Common myeloid progenitor, CD34-positive (primary cell): ENCODE data around the gene NAGK.

Source experiments
- CTCF ChIA-PET: fragments of 350-600 bp; sonication (Branson Sonifier 250); formaldehyde crosslinking; loops from one replicate; lab custom pipeline; 2021; ENCODE audit warnings: antibody characterized with exemption; lab: Charles Lee
- POLR2A ChIA-PET: fragments of 350-600 bp; sonication (Branson Sonifier 250); formaldehyde crosslinking; loops from one replicate; lab custom pipeline; 2021; ENCODE audit warnings: antibody characterized with exemption; lab: Charles Lee
- DNase-seq, 3 donors: peaks; one replicate each; pipeline versions ENCODE4 v3.0.0 to v3.0.0-alpha.2; 2013
- H3K27ac ChIP-seq, 2 experiments: 1 replicate in 1 of 2; 2 replicates in 1 of 2; pipeline ENCODE4 v1.7.0; 2013; ENCODE audit warnings: inconsistent platforms in 2 of 2, low read length in 2 of 2, mild to moderate bottlenecking in 2 of 2, low read depth in 1 of 2, moderate library complexity in 1 of 2; ENCODE audit not compliant: severe bottlenecking in 2 of 2, insufficient read depth in 1 of 2, poor library complexity in 1 of 2
- H3K27me3 ChIP-seq, 5 experiments: replicated peaks in 2 of 5; 1 replicate in 3 of 5; 2 replicates in 2 of 5; pipeline versions ENCODE4 v1.6.1 to v1.7.0; 2013; ENCODE audit warnings: low read length in 4 of 5, mild to moderate bottlenecking in 2 of 5, moderate library complexity in 2 of 5, inconsistent platforms in 1 of 5; ENCODE audit not compliant: insufficient read depth in 5 of 5, control insufficient read depth in 4 of 5
- H3K36me3 ChIP-seq, 4 experiments: 1 replicate in 2 of 4; 2 replicates in 2 of 4; pipeline versions ENCODE4 v1.6.1 to v1.7.0; 2013; ENCODE audit warnings: low read length in 3 of 4, control low read depth in 1 of 4, mild to moderate bottlenecking in 1 of 4; ENCODE audit not compliant: control insufficient read depth in 4 of 4, insufficient read depth in 4 of 4
- H3K4me1 ChIP-seq, 4 experiments: 1 replicate in 3 of 4; 2 replicates in 1 of 4; pipeline versions ENCODE4 v1.6.1 to v1.7.1; 2013; ENCODE audit warnings: low read length in 3 of 4, mild to moderate bottlenecking in 3 of 4, control low read depth in 1 of 4, inconsistent platforms in 1 of 4, moderate library complexity in 1 of 4; ENCODE audit not compliant: control insufficient read depth in 4 of 4, insufficient read depth in 4 of 4; ENCODE audit errors: control extremely low read depth in 1 of 4
- H3K4me3 ChIP-seq, 7 experiments: 1 replicate in 4 of 7; 2 replicates in 3 of 7; pipeline versions ENCODE4 v1.5.1 to v1.7.0; 2013; ENCODE audit warnings: mild to moderate bottlenecking in 7 of 7, low read length in 6 of 7, moderate library complexity in 6 of 7, inconsistent platforms in 2 of 7, low read depth in 2 of 7, control low read depth in 1 of 7; ENCODE audit not compliant: insufficient read depth in 4 of 7, control insufficient read depth in 1 of 7; ENCODE audit errors: extremely low read depth in 1 of 7
- H3K9me3 ChIP-seq, 5 experiments: 1 replicate in 4 of 5; 2 replicates in 1 of 5; pipeline versions ENCODE4 v1.6.1 to v1.7.1; 2013; ENCODE audit warnings: low read length in 4 of 5, mild to moderate bottlenecking in 2 of 5, inconsistent platforms in 1 of 5, low read depth in 1 of 5, moderate library complexity in 1 of 5; ENCODE audit not compliant: control insufficient read depth in 4 of 5, insufficient read depth in 2 of 5; ENCODE audit errors: control extremely low read depth in 1 of 5
- WGBS: methylation state at CpG from one replicate; pipeline ENCODE4 v1.1.5; 2013; ENCODE audit not compliant: insufficient coverage; 5-methylcytosine and 5-hydroxymethylcytosine counted together

The NAGK gene

DNA sequence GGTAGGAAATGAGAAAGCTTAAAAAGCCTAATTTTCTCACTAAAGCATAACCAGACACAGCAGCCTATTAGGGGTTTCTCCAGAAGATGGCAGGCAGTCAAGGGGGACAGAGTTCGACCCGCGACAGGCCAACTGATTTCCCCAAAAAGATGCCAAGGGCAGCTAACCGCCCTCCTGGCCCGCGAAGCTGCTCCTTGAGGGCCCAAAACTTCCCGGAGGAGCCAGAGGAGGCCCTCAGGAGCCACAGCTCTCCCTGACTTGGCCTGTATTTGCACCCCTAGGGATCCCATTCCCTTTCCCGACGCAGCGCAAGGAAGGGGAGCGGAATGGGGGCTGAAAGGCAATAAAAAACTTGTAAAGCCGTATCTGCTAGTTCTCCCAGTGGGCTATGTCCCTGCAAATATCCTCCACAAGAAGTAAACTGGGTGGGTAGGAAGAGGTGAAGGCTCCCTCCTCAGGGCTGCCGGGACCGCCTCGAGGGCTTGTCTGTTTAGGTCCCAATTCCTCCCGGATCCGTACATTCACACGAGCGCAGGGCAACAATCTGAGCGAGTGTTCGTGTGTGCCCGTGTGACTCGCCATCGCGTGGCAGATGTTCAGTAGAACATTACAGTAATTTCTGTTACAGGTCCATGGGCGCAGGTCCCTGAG, 756 bp upstream of the NAGK start:
- Histone ChIP-seq H3K27ac (peak overlapping the region; percentile 89), H3K27me3 (no peaks in the 10 kb centered on the region), H3K36me3 (peaks cover 0 to 7% (median 0%) of the 10 kb centered on the region in 4 experiments), H3K4me1 (peaks cover 27 to 80% (median 65%) of the 10 kb centered on the region in 4 experiments), H3K4me3 (peak overlapping the region; percentile 69 to 95 (median 89)), H3K9me3 (no peaks in the 10 kb centered on the region)
- DNase-seq, result peak in 2 of 3 donors; percentile 30 to 60
- ChIA-PET POLR2A (interaction anchor here (0.5 to 4.3 kb wide), 7 partner anchors 14 to 86 kb away, joined by 3 to 19 read pairs (median 4); partner anchors contain the start of genes MCEE and MPHOSPH10), CTCF (interaction anchor here (0.6 to 5.5 kb wide), 14 partner anchors 9 to 88 kb away, joined by 3 to 42 read pairs (median 4); partner anchors contain the start of genes MCEE and MPHOSPH10)
- WGBS, result 1% methylated on average over 19 of the region's 26 CpGs

DNA sequence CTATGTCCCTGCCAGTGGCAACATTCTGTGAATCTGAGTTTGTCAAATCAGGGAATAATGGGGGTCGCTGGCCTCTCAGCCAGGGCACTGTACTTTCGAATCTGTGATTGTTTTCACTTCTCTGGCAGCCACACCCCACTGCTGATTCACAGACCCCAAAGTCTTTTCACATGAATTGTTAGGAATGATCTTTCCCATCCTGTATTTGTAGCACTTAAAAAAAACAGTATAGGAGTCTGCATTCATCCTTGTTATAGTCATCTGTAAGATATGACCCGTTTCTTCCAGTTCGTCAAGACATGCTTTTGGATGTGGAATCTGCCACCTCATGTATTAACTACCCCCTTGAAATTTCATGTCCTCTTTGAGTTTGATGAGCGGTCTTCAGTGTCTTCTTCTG, 928 bp downstream of the NAGK start:
- H3K36me3 ChIP-seq, result peaks cover 4 to 23% (median 10%) of the 10 kb centered on the region in 4 experiments
- no peak for DNase-seq

DNA sequence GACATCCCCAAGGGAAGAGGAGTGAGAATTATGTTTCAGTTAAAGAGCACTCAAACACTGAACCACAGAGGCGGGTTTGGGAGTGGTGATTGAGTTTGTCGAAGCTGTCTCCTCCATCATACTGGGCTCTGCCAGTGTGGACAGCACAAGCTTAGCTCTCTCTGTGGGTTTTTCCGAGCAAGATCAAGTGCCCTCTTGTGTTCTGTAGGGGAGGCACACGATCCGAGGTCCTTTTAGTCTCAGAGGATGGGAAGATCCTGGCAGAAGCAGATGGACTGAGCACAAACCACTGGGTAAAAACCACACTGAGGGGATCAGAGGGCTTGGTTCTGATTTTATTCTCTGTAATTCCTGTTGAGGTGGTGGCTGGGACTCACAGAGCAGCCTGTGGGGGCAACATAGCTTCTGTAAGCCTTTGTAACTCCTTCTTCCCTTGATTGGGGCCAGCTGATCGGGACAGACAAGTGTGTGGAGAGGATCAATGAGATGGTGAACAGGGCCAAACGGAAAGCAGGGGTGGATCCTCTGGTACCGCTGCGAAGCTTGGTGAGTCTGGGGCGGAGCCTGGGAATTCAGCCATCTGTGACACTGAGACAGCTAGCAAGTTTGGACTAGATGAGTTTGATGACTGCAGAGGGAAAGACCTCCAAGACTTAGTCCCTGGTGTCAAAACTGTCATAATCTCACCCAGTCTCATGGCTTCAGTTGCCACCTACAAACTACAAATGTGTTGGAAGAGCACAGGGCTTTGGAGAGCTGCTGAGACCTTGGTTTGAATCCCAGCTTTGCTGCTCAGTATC, 2.0 kb downstream of the NAGK start:
- Histone ChIP-seq H3K36me3 (peaks cover 6 to 33% (median 15%) of the 10 kb centered on the region in 4 experiments), H3K27ac (peak overlapping the region in 1 of 2 experiments; percentile 79), H3K27me3 (no peaks in the 10 kb centered on the region), H3K9me3 (no peaks in the 10 kb centered on the region), H3K4me3 (peak overlapping the region in 1 of 7 experiments; percentile 69), H3K4me1 (peaks cover 26 to 72% (median 57%) of the 10 kb centered on the region in 4 experiments)
- DNase-seq, result peak in 2 of 3 donors; percentile 35 to 39
- CTCF ChIA-PET, result interaction anchor here (0.6 to 5.5 kb wide), 16 partner anchors 10 to 86 kb away, joined by 3 to 42 read pairs (median 5); partner anchors contain the start of genes MCEE, MPHOSPH10 and TEX261
- POLR2A ChIA-PET, result interaction anchor here (4.3 kb wide), 1 partner anchor 60 kb away, joined by 19 read pairs; the partner anchor contains the start of genes MCEE and MPHOSPH10
- WGBS, result 71% methylated on average over 7 of the region's 10 CpGs

More for the DNA sequence above, 928 bp downstream of the NAGK start:
- Histone ChIP-seq H3K27me3 (no peaks in the 10 kb centered on the region), H3K4me3 (peak overlapping the region; percentile 69 to 95 (median 89)), H3K27ac (peak overlapping the region; percentile 6 to 89), H3K9me3 (no peaks in the 10 kb centered on the region), H3K4me1 (peaks cover 32 to 82% (median 64%) of the 10 kb centered on the region in 4 experiments)
- ChIA-PET CTCF (interaction anchor here (1.3 to 5.5 kb wide), 7 partner anchors 31 to 86 kb away, joined by 3 to 42 read pairs (median 5); partner anchors contain the start of genes MCEE and MPHOSPH10), POLR2A (interaction anchor here (4.3 kb wide), 1 partner anchor 61 kb away, joined by 19 read pairs; the partner anchor contains the start of genes MCEE and MPHOSPH10)
- WGBS, result 80% methylated on average over 2 of the region's 5 CpGs

DNA sequence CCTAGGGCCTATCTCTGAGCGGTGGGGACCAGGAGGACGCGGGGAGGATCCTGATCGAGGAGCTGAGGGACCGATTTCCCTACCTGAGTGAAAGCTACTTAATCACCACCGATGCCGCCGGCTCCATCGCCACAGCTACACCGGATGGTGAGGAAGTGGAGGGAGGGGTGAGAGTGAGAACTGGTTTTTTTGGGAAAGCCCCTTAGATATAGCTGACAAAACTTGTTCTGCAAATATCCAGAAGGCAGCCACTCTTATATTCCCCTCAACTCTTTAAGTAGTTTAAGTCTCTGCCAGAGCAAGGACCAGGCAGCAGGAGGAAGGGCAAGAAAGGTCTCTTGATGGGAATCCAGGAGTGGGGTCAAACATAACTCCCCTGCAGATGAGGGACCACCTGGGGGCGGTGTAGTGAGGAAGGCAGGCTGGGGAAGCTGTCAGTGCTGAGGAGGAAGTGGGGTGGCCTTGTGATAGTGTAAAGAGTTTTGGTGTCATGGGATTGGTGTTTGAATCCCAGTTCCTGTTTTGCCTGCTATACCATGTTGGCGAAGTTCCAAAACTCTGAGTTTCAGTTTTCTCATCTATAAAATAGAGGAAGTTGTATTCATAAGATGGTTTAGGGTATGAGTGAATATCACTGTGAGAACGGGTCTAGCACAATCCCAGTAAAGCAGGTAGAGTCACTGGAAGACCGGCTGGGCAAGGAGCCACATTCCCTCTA, 3.4 kb downstream of the NAGK start:
- H3K27me3 ChIP-seq, result no peaks in the 10 kb centered on the region
- ChIA-PET POLR2A (interaction anchor here (0.7 to 0.9 kb wide), 2 partner anchors 43 to 58 kb away, joined by 3 read pairs; partner anchors contain the start of genes MCEE and MPHOSPH10), CTCF (interaction anchor here (0.6 to 5.5 kb wide), 11 partner anchors 8 to 793 kb away, joined by 3 to 42 read pairs (median 5); partner anchors contain the start of genes MCEE and MPHOSPH10)
- peak overlapping the region; percentile 41 to 79 for H3K27ac ChIP-seq
- H3K9me3 ChIP-seq, result no peaks in the 10 kb centered on the region
- 2% methylated on average over 10 of the region's 14 CpGs for WGBS
- peak; percentile 95 to 98 (median 96) for DNase-seq
- H3K36me3 ChIP-seq, result peaks cover 6 to 45% (median 28%) of the 10 kb centered on the region in 4 experiments
- H3K4me3 ChIP-seq, result peak overlapping the region in 5 of 7 experiments; percentile 17 to 69 (median 60)
- peaks cover 26 to 68% (median 56%) of the 10 kb centered on the region in 4 experiments for H3K4me1 ChIP-seq

DNA sequence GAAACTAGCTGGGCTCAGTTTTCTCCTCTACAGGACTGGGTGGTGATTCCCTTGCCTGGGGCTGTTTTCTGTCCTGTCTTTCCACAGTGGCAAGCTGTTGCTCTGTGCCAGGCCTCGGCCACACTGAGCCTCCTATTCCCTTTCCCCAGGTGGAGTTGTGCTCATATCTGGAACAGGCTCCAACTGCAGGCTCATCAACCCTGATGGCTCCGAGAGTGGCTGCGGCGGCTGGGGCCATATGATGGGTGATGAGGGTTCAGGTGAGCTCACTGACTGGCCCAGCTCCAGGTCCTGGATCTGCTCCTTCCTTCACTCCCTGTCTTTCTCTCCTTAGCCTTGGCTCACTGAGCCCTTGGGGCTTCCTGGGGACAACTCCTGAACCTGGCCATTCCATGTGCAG, 4.0 kb downstream of the NAGK start:
- ChIA-PET POLR2A (interaction anchor here (0.7 kb wide), 1 partner anchor 42 kb away, joined by 3 read pairs; no protein-coding TSS in a partner anchor), CTCF (interaction anchor here (1.4 to 5.5 kb wide), 5 partner anchors 8 to 57 kb away, joined by 4 to 42 read pairs (median 8); partner anchors contain the start of genes MCEE and MPHOSPH10)
- no peak for DNase-seq
- WGBS, result 100% methylated on average over 3 of the region's 4 CpGs
- Histone ChIP-seq H3K4me1 (peaks cover 26 to 61% (median 54%) of the 10 kb centered on the region in 4 experiments), H3K9me3 (no peaks in the 10 kb centered on the region), H3K27ac (peak overlapping the region; percentile 41 to 79), H3K27me3 (no peaks in the 10 kb centered on the region), H3K4me3 (peak overlapping the region in 5 of 7 experiments; percentile 17 to 69 (median 60)), H3K36me3 (peaks cover 6 to 50% (median 34%) of the 10 kb centered on the region in 4 experiments)

DNA sequence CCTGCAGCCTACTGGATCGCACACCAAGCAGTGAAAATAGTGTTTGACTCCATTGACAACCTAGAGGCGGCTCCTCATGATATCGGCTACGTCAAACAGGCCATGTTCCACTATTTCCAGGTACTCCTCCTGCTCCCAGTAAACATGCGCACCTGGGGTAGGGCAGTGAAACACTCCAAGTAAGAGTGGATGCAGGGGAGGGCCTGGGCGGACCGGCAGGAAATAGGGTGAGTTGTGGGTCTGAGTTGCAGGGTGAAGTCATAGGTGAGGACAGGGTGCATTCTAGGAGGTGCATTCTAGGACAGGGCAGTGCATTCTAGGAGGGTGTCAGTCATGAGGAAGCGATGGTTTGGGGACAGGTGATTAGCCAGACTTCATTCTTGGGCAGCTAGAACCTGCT, 5.0 kb downstream of the NAGK start:
- H3K27ac ChIP-seq, result peak overlapping the region; percentile 44 to 79

More for the DNA sequence above, 5.0 kb downstream of the NAGK start:
- Histone ChIP-seq H3K36me3 (peaks cover 12 to 59% (median 42%) of the 10 kb centered on the region in 4 experiments), H3K4me1 (peaks cover 26 to 57% (median 49%) of the 10 kb centered on the region in 4 experiments), H3K27me3 (no peaks in the 10 kb centered on the region), H3K9me3 (no peaks in the 10 kb centered on the region), H3K4me3 (no peak overlapping the region)
- ChIA-PET POLR2A (no interaction called here), CTCF (no interaction called here)
- DNase-seq, result no peak
- 100% methylated on average over 7 of the region's 8 CpGs for WGBS
